Neuronal stem cell (in vitro differentiated cells): ENCODE measurements around the gene AMBRA1.
A peak's percentile ranks its signal among the peaks of the same experiment; 100 is the strongest.

Source experiments
- DNase-seq: peaks from one replicate; pipeline ENCODE4 v3.0.0-alpha.2; 2013; ENCODE audit warnings: low spot score
- H2AFZ ChIP-seq: one replicate; pipeline ENCODE4 v1.6.1; 2013; ENCODE audit warnings: mild to moderate bottlenecking, low read length, inconsistent platforms
- H2AK5ac ChIP-seq: 2 replicates; pipeline ENCODE4 v1.6.1; 2013; ENCODE audit warnings: low read depth, mild to moderate bottlenecking, inconsistent platforms, low read length, moderate library complexity, mixed read lengths
- H2BK120ac ChIP-seq: 2 replicates; pipeline ENCODE4 v1.6.1; 2013; ENCODE audit warnings: low read depth, mild to moderate bottlenecking, inconsistent platforms, low read length, moderate library complexity, mixed read lengths
- H2BK12ac ChIP-seq: one replicate; pipeline ENCODE4 v1.6.1; 2013; ENCODE audit warnings: low read length, inconsistent platforms
- H2BK15ac ChIP-seq: 2 replicates; pipeline ENCODE4 v1.6.1; 2013; ENCODE audit warnings: mild to moderate bottlenecking, low read length, inconsistent platforms, mixed read lengths
- H2BK5ac ChIP-seq: one replicate; pipeline ENCODE4 v1.6.1; 2013; ENCODE audit warnings: inconsistent platforms, mild to moderate bottlenecking, low read length, moderate library complexity
- H3K14ac ChIP-seq: one replicate; pipeline ENCODE4 v1.6.1; 2013; ENCODE audit warnings: low read length, inconsistent platforms
- H3K18ac ChIP-seq: 2 replicates; pipeline ENCODE4 v1.6.1; 2013; ENCODE audit warnings: low read length, inconsistent platforms
- H3K23ac ChIP-seq: 2 replicates; pipeline ENCODE4 v1.6.1; 2013; ENCODE audit warnings: low read depth, mild to moderate bottlenecking, mixed read lengths, low read length, inconsistent platforms; ENCODE audit not compliant: poor library complexity
- H3K27ac ChIP-seq: replicated peaks from 3 replicates; pipeline ENCODE4 v1.5.1; 2013; ENCODE audit warnings: low read length, inconsistent platforms
- H3K27me3 ChIP-seq, 3 experiments: 2 replicates each; pipeline ENCODE4 v1.6.1; 2013; ENCODE audit warnings: low read length in 3 of 3, mild to moderate bottlenecking in 2 of 3, inconsistent platforms in 1 of 3, low read depth in 1 of 3, mixed read lengths in 1 of 3, moderate library complexity in 1 of 3; ENCODE audit not compliant: control insufficient read depth in 3 of 3, insufficient read depth in 3 of 3
- H3K36me3 ChIP-seq, 2 donors: replicated peaks in 1 of 2; 2 replicates each; pipeline ENCODE4 v1.6.1; 2013; ENCODE audit warnings: low read length in 2 of 2; ENCODE audit not compliant: control insufficient read depth in 2 of 2, insufficient read depth in 2 of 2
- H3K4ac ChIP-seq: 2 replicates; pipeline ENCODE4 v1.6.1; 2013; ENCODE audit warnings: inconsistent platforms, mild to moderate bottlenecking, low read length, moderate library complexity
- H3K4me1 ChIP-seq, 2 donors: 1 replicate in 1 of 2; 2 replicates in 1 of 2; pipeline ENCODE4 v1.6.1; 2013; ENCODE audit warnings: low read length in 2 of 2, low read depth in 1 of 2; ENCODE audit not compliant: control insufficient read depth in 2 of 2, insufficient read depth in 1 of 2
- H3K4me2 ChIP-seq: one replicate; pipeline ENCODE4 v1.6.1; 2013; ENCODE audit warnings: mild to moderate bottlenecking, low read length, inconsistent platforms; ENCODE audit not compliant: insufficient read depth, poor library complexity, severe bottlenecking
- H3K4me3 ChIP-seq, 2 donors: 2 replicates each; pipeline ENCODE4 v1.5.1; 2013; ENCODE audit warnings: low read length in 2 of 2, mild to moderate bottlenecking in 2 of 2, inconsistent platforms in 1 of 2, moderate library complexity in 1 of 2
- H3K79me1 ChIP-seq: one replicate; pipeline ENCODE4 v1.6.1; 2013; ENCODE audit warnings: low read depth, mild to moderate bottlenecking, inconsistent platforms, low read length, moderate library complexity
- H3K9ac ChIP-seq: one replicate; pipeline ENCODE4 v1.6.1; 2013; ENCODE audit warnings: mild to moderate bottlenecking, low read depth, low read length, inconsistent platforms; ENCODE audit not compliant: poor library complexity
- H3K9me3 ChIP-seq, 2 donors: replicated peaks in 1 of 2; 2 replicates each; pipeline versions ENCODE3 to v1.6.1; 2013; ENCODE audit warnings: low read length in 2 of 2, mild to moderate bottlenecking in 2 of 2, inconsistent platforms in 1 of 2, low read depth in 1 of 2, mixed read lengths in 1 of 2, moderate library complexity in 1 of 2; ENCODE audit not compliant: control insufficient read depth in 2 of 2, insufficient read depth in 1 of 2
- H4K8ac ChIP-seq: one replicate; pipeline ENCODE4 v1.6.1; 2013; ENCODE audit warnings: low read depth, mild to moderate bottlenecking, inconsistent platforms, low read length, moderate library complexity
- H4K91ac ChIP-seq: one replicate; pipeline ENCODE4 v1.6.1; 2013; ENCODE audit warnings: low read length, low read depth, mild to moderate bottlenecking, inconsistent platforms; ENCODE audit not compliant: poor library complexity
- WGBS, 2 donors: extraction: QIAGEN DNeasy Blood & Tissue Kit; methylation state at CpG; one replicate each; pipeline ENCODE4 v1.1.7; 2013; ENCODE audit warnings: missing lambda C conversion rate in 2 of 2, mixed read lengths in 1 of 2; ENCODE audit not compliant: insufficient read length in 2 of 2, insufficient replicate concordance in 1 of 2; ENCODE audit errors: extremely low coverage in 2 of 2; 5-methylcytosine and 5-hydroxymethylcytosine counted together

Gene AMBRA1

DNA sequence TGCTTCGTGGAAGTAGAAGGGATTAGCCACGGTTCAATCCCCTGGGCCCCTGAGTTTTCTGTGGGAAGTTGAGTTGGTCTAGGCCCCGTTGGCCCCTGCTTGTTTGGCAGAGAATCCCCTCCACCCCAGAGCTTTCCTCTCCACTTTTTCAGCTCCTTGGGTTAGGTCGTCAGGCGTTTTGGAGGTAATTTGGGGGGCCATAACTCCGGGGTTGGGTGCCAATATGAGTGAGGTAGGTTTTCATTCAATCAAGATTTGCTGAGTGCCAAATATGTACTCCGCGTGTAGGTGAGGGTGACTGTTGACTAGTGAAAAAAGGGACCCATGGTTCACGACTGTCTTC is 24.1 kb upstream of the AMBRA1 start:
- H3K4me1 ChIP-seq = peaks cover 2 to 14% of the 10 kb centered on the region in 2 donors
- peak overlapping the region; percentile 95 for H2AFZ ChIP-seq
- DNase-seq = no peak
- H4K8ac ChIP-seq = no peak overlapping the region
- H2BK5ac ChIP-seq = peak overlapping the region; percentile 95
- no peak overlapping the region for H3K4ac ChIP-seq
- no peak overlapping the region for H2AK5ac ChIP-seq
- H3K4me2 ChIP-seq = peak overlapping the region; percentile 70
- H3K36me3 ChIP-seq = peaks cover 0 to 23% of the 10 kb centered on the region in 2 donors
- peak overlapping the region; percentile 92 for H3K4me3 ChIP-seq
- H3K9me3 ChIP-seq = no peaks in the 10 kb centered on the region
- no peak overlapping the region for H2BK120ac ChIP-seq
- peak overlapping the region; percentile 87 for H3K27ac ChIP-seq
- no peak overlapping the region for H3K18ac ChIP-seq
- H3K27me3 ChIP-seq = no peaks in the 10 kb centered on the region
- no peak overlapping the region for H4K91ac ChIP-seq
- H3K23ac ChIP-seq = no peak overlapping the region
- H2BK12ac ChIP-seq = no peak overlapping the region
- WGBS, 2 donors = no CpG with 5 or more reads among the region's 9 CpGs
- H3K79me1 ChIP-seq = peaks cover 6% of the 10 kb centered on the region
- no peak overlapping the region for H2BK15ac ChIP-seq
- H3K9ac ChIP-seq = no peak overlapping the region
- no peak overlapping the region for H3K14ac ChIP-seq

DNA sequence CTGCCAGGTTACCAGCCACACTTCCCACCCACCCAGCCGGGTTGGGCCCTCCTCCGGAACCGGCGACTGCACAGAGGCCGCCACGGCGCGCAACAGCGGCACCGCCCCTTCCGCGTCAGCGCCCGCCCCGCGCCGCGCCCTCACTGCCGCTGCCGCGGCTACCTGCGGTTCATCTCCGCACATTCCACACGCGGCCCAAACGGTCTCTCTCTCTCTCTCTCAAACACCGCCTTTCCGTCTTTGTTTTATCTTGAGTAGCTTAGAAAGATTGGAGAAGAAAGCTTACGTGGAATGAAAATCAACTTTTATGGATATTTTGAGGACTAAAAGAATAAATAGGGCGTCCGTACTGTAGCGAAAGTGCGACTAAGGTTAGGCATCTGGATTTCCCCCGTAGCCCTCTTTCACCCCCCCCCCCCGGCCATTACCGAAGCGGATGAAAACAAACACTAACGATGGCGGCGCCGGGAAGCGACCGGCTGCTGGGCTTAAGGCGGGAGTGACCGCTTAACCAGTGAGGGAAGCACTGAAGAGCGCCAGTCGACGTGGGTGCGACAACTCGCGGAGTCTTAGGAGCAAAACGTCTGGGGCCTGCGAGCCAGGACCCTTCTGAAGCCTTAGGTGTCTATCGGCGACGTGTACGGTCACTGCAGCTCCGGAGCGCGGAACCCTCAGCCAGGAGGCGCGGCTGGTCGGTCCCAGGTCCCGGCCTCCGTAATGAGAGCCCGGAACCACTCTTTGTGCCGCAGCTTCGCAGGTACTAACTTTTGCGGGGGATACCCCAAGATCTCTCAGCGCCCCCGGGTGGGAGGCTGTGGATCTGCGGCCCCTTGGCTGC is 23.5 kb upstream of the AMBRA1 start, which contains the start of the genes ATG13 and HARBI1:
TSS of gene ATG13 (plus strand) at position 420 of the 838 bp plus-strand sequence. CDS start 26,739 bp downstream, outside the sequence.
TSS of gene HARBI1 (minus strand) at position 94 of the 838 bp plus-strand sequence. CDS start 990 bp downstream, outside the sequence.
- Histone ChIP-seq H3K18ac (peak within 1 kb of the TSS; percentile 99), H3K27me3 (no peaks in the 10 kb centered on the region), H3K23ac (peak within 1 kb of the TSS; percentile 58), H2BK12ac (no peak within 1 kb of the TSS), H3K4me1 (peaks cover 2 to 14% of the 10 kb centered on the region in 2 donors), H3K4me3 (peak within 1 kb of the TSS; percentile 92), H3K27ac (peak within 1 kb of the TSS; percentile 87), H2BK15ac (no peak within 1 kb of the TSS), H3K9me3 (no peaks in the 10 kb centered on the region), H2AK5ac (peak within 1 kb of the TSS; percentile 60), H4K8ac (no peak within 1 kb of the TSS), H3K14ac (peak within 1 kb of the TSS; percentile 99), H3K4ac (peak within 1 kb of the TSS; percentile 4), H3K4me2 (peak within 1 kb of the TSS; percentile 70), H4K91ac (peak within 1 kb of the TSS; percentile 86), H2BK120ac (no peak within 1 kb of the TSS), H2BK5ac (peak within 1 kb of the TSS; percentile 95), H3K9ac (peak within 1 kb of the TSS; percentile 98), H3K79me1 (peaks cover 4% of the 10 kb centered on the region), H2AFZ (peak within 1 kb of the TSS; percentile 95), H3K36me3 (peaks cover 0 to 17% of the 10 kb centered on the region in 2 donors)
- no CpG with 5 or more reads among the region's 72 CpGs for WGBS, 2 donors
- DNase-seq = peak; percentile 89

DNA sequence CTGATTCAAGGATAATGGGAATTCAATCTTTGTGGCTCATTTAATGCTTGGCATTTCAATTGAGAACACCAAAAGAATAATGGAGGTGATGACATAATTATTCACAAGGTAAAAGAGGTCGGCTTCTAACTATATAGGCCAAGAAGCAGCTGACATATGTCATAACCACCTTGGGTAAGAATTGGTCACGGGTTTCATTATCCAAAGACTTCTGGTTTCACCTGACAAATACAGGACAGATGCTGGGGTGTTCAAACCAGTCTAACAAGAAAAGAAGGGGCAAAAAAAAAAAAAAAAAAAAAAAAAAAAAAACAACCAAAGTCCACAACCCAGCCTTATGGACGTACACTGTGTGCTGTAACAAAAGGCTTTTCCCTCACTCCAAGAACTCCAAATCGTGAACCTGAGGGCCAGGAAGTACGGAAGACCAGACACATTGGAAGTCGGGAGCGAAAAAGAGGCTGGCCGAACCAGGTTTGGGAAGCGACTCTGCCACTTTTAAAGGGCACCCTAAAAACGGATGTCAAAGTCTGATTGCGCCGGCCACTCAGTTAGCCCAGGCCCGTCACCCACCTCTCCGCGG is 22.8 kb upstream of the AMBRA1 start:
- Histone ChIP-seq H2BK12ac (no peak overlapping the region), H3K4me3 (peak overlapping the region; percentile 92), H2BK5ac (peak overlapping the region; percentile 95), H3K9ac (peak overlapping the region; percentile 47), H3K27ac (peak overlapping the region; percentile 60), H3K4me2 (peak overlapping the region; percentile 66), H2BK15ac (no peak overlapping the region), H2BK120ac (no peak overlapping the region), H3K4me1 (peaks cover 2 to 14% of the 10 kb centered on the region in 2 donors), H3K14ac (no peak overlapping the region), H3K23ac (no peak overlapping the region), H3K9me3 (no peaks in the 10 kb centered on the region), H3K79me1 (peaks cover 4% of the 10 kb centered on the region), H3K4ac (no peak overlapping the region), H3K36me3 (peaks cover 0 to 14% of the 10 kb centered on the region in 2 donors), H2AK5ac (no peak overlapping the region), H4K8ac (no peak overlapping the region), H4K91ac (no peak overlapping the region), H3K18ac (peak overlapping the region; percentile 63), H3K27me3 (no peaks in the 10 kb centered on the region), H2AFZ (peak overlapping the region; percentile 95)
- WGBS, 2 donors = no CpG with 5 or more reads among the region's 15 CpGs
- DNase-seq = no peak

DNA sequence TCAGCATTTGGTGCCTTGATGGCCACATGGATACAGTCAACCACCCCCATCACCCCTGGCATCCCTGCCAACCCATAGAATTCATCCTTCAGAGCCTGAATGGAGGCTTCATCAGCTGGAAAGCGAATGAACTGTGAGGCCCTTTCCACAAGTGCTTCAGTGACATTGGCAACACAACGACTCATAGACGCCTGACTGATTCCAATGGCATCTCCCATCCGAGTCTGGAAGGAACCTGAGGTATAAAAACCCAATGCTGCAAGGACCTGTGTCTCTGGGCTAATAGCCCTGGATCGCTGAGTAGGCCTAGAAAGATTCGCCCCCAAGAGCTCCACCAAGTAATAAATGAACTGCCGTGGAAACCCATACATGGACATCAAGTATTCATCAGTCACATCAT is 21.9 kb upstream of the AMBRA1 start:
- Histone ChIP-seq H4K8ac (no peak overlapping the region), H3K18ac (no peak overlapping the region), H2AK5ac (no peak overlapping the region), H2BK12ac (no peak overlapping the region), H3K4me3 (peak overlapping the region in 1 of 2 donors; percentile 0), H3K4me1 (peaks cover 2 to 14% of the 10 kb centered on the region in 2 donors), H3K4ac (no peak overlapping the region), H2AFZ (no peak overlapping the region), H3K14ac (no peak overlapping the region), H4K91ac (no peak overlapping the region), H3K9ac (no peak overlapping the region), H3K4me2 (no peak overlapping the region), H2BK15ac (no peak overlapping the region), H3K23ac (no peak overlapping the region), H3K79me1 (peaks cover 4% of the 10 kb centered on the region), H2BK120ac (no peak overlapping the region), H3K27ac (no peak overlapping the region), H3K27me3 (no peaks in the 10 kb centered on the region), H3K36me3 (peaks cover 0 to 9% of the 10 kb centered on the region in 2 donors), H2BK5ac (no peak overlapping the region), H3K9me3 (no peaks in the 10 kb centered on the region)
- no peak for DNase-seq
- no CpG with 5 or more reads among the region's 7 CpGs for WGBS, 2 donors
